ENCODE measurements around the gene PTPRZ1. TPM values are rescaled to one million over a fixed set of nuclear protein-coding genes. Genes with fewer than 3 reads are reported as not detected.

The PTPRZ1 gene
- total RNA-seq, 1 experiment from 2014 or later: 105 TPM

- peaks cover 62% of the 10 kb centered on the region for H3K4me1 Mint-ChIP-seq
- no peak overlapping the region for H3K4me3 Mint-ChIP-seq
- TF ChIP-seq ETV6 (CRISPR knock-in tag; IDR thresholded peaks at IDR 0.05) (no peak), NFATC4 (CRISPR knock-in tag; IDR thresholded peaks at IDR 0.05) (no peak)
- H3K27ac Mint-ChIP-seq: peak overlapping the region; percentile 96
- H3K9me3 Mint-ChIP-seq: no peaks in the 10 kb centered on the region
- H3K27me3 Mint-ChIP-seq (ENCODE audit: low read depth): no peaks in the 10 kb centered on the region
- CTCF ChIA-PET: interaction anchor here (1.0 to 2.0 kb wide), 3 partner anchors 14 to 63 kb away, joined by 3 to 8 read pairs (median 3); no protein-coding TSS in a partner anchor
- H3K36me3 Mint-ChIP-seq: peaks cover 21% of the 10 kb centered on the region
- ATAC-seq (peak; percentile 55), DNase-seq (ENCODE audit: low spot score) (no peak)
- POLR2A ChIA-PET: no interaction called here
Measured at GRCh38 chr7:121931149-121931902, 58.4 kb downstream of the PTPRZ1 start.

GRCh38 chr7:121932768-121933167 is 59.8 kb downstream of the PTPRZ1 start:
- no peak for TF ChIP-seq SOX15 (CRISPR knock-in tag; IDR thresholded peaks at IDR 0.05)
- TF ChIP-seq SMAD3 (CRISPR knock-in tag; IDR thresholded peaks at IDR 0.05; ENCODE audit: borderline replicate concordance): no peak
- no peak for TF ChIP-seq IRF1 (CRISPR knock-in tag; IDR thresholded peaks at IDR 0.05)
- no peak for TF ChIP-seq PRRX2 (CRISPR knock-in tag; IDR thresholded peaks at IDR 0.05)
- no peak for TF ChIP-seq ZNF396 (CRISPR knock-in tag; IDR thresholded peaks at IDR 0.05; ENCODE audit: borderline replicate concordance)
- TF ChIP-seq NR2C2 (CRISPR knock-in tag; IDR thresholded peaks at IDR 0.05): no peak
- no peak for TF ChIP-seq KAT7 (CRISPR knock-in tag; IDR thresholded peaks at IDR 0.05; ENCODE audit: borderline replicate concordance)
- TF ChIP-seq NR1H2 (CRISPR knock-in tag; IDR thresholded peaks at IDR 0.05): no peak
- no peak for TF ChIP-seq HMGXB4 (CRISPR knock-in tag; IDR thresholded peaks at IDR 0.05)
- no peak for TF ChIP-seq OVOL2 (CRISPR knock-in tag; IDR thresholded peaks at IDR 0.05; ENCODE audit: borderline replicate concordance)
- no peak for TF ChIP-seq ELF4 (CRISPR knock-in tag; IDR thresholded peaks at IDR 0.05; ENCODE audit: low read depth)
- no peak for TF ChIP-seq CDX4 (CRISPR knock-in tag; IDR thresholded peaks at IDR 0.05; ENCODE audit: borderline replicate concordance)
- TF ChIP-seq ZNF425 (CRISPR knock-in tag; conservative IDR thresholded peaks at IDR 0.05): no peak
- TF ChIP-seq IRF2 (CRISPR knock-in tag; IDR thresholded peaks at IDR 0.05; ENCODE audit: borderline replicate concordance, low read depth): no peak
- no peak for DNase-seq (ENCODE audit: low spot score)
- H3K4me3 Mint-ChIP-seq: no peak overlapping the region
- POLR2A ChIA-PET: no interaction called here
- H3K27me3 Mint-ChIP-seq (ENCODE audit: low read depth): no peaks in the 10 kb centered on the region
- peak overlapping the region; percentile 97 for H3K27ac Mint-ChIP-seq
- H3K4me1 Mint-ChIP-seq: peaks cover 68% of the 10 kb centered on the region
- CTCF ChIA-PET: interaction anchor here (2.0 kb wide), 1 partner anchor 62 kb away, joined by 8 read pairs; no protein-coding TSS in a partner anchor
- peaks cover 21% of the 10 kb centered on the region for H3K36me3 Mint-ChIP-seq
- H3K9me3 Mint-ChIP-seq: no peaks in the 10 kb centered on the region
- ATAC-seq: no peak

GRCh38 chr7:121936951-121937623 is 64.1 kb downstream of the PTPRZ1 start:
- H3K27me3 Mint-ChIP-seq (ENCODE audit: low read depth): no peaks in the 10 kb centered on the region
- peak; percentile 56 for ATAC-seq
- H3K4me1 Mint-ChIP-seq: peaks cover 92% of the 10 kb centered on the region
- peaks cover 14% of the 10 kb centered on the region for H3K36me3 Mint-ChIP-seq
- peak overlapping the region; percentile 99 for H3K27ac Mint-ChIP-seq
- CTCF ChIA-PET: no interaction called here
- no peaks in the 10 kb centered on the region for H3K9me3 Mint-ChIP-seq
- POLR2A ChIA-PET: no interaction called here
- H3K4me3 Mint-ChIP-seq: no peak overlapping the region; the same call in 1 of the 2 replicates
- DNase-seq (ENCODE audit: low spot score): peak; percentile 33
- TF ChIP-seq CDX4 (CRISPR knock-in tag; IDR thresholded peaks at IDR 0.05; ENCODE audit: borderline replicate concordance): no peak
- TF ChIP-seq ZNF423 (CRISPR knock-in tag; IDR thresholded peaks at IDR 0.05): peak; percentile 97
- TF ChIP-seq NFYB (CRISPR knock-in tag; conservative IDR thresholded peaks at IDR 0.05; ENCODE audit: low read depth): no peak
- TF ChIP-seq SP1 (CRISPR knock-in tag; conservative IDR thresholded peaks at IDR 0.05): no peak; the same call in 1 of the 2 replicates
- TF ChIP-seq ZNF532 (CRISPR knock-in tag; IDR thresholded peaks at IDR 0.05; ENCODE audit: borderline replicate concordance): peak; percentile 71; the same call in 1 of the 2 replicates

Data from WTC11 (cell line).